Dermis blood vessel endothelial cell (primary cell): ENCODE results near the gene TRMT1. TPM values are rescaled to one million over a fixed set of nuclear protein-coding genes. Genes with fewer than 3 reads are reported as not detected.
A peak's percentile ranks its signal among the peaks of the same experiment; 100 is the strongest.

Experiments used
- DNase-seq: peaks from one replicate; pipeline ENCODE4 v3.0.0; 2010
- total RNA-seq: library from RNA; depleted of rRNA; stranded (reverse); fragments of >200 nt; gene quantifications from 2 replicates; pipeline ENCODE4 v1.2.3, GENCODE V29; 2014

TRMT1 gene
- total RNA-seq, 1 donor from 2014 or later: 47.0 TPM

DNA sequence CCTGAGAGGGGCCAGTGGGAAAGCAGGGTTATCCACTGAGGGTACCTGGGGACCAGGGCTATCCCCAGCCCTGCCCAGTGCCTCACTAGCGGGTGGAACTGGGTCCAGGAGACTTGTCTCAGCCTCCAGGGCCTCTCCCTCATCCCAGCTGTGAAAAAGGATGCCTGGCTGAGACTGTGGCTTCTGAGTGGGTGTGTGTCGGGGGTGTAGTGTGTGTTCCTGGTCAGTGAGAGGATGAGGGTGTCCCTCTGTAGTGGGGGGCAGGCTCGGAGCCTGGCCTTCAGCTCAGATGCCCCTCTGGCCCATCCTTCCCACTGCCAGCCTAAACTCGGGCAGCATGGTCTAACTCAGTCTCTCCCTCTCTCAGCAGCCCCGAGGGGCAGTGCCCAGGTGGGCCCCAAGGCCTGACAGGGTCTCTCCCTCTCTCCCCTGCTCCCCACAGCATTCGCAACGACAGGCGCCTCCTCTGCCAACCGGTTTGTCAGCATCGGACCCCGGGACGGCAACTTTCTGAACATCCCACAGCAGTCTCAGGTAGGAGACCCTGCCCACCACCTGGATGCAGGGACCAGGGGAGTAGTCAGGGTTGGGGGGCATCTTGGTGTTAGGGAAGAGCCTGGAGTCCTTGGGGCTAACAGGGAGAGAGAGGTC lies 26.6 kb downstream of the TRMT1 start:
- no peak for DNase-seq

- DNase-seq: peak; percentile 23
Measured at GRCh38 chr19:13089139-13089856, 27.2 kb downstream of the TRMT1 start.

GRCh38 chr19:13087795-13088537 lies 28.6 kb downstream of the TRMT1 start:
- no peak for DNase-seq

- DNase-seq: no peak
Measured at GRCh38 chr19:13087295-13087694, 29.2 kb downstream of the TRMT1 start.

DNA sequence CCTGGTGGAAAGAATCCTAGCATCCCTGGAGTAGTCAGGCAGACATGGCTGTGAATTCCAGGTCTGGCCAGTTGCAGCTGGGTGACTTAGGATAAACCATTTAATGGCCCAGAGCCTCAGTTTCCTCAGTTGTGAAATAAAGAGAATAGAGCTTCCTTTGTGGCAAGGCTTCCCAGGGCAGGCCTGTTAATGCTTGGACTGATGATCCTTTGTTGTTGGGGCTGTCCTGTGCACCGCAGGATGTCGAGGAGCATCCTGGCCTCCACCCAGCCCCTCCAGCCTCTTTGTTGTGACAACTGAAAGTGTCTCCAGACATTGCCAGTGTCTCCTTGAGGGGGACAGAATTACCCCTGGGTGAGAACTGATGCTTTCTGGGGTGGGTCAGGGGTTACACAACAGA lies 30.2 kb downstream of the TRMT1 start:
- DNase-seq: no peak

DNA sequence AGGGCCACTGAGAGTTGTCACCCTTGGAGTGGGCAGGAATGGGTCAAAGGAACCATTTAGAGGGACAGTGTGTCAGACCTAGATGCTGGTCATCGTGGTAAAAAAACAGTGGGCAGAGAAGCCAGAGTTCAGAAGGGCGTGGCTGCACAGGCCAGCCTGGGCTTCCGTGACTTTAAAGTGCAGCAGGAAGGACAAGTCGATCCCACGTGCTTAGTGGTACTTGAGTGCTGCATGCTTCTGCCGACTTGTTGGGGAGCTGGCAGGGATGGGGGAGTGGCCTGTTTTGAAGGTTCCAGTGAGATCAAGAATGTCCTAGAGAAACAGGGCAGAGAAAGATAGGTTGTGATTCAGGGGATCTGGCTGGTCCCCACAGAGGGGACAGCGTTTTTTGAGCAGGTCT lies 30.9 kb downstream of the TRMT1 start:
- DNase-seq: no peak

DNA sequence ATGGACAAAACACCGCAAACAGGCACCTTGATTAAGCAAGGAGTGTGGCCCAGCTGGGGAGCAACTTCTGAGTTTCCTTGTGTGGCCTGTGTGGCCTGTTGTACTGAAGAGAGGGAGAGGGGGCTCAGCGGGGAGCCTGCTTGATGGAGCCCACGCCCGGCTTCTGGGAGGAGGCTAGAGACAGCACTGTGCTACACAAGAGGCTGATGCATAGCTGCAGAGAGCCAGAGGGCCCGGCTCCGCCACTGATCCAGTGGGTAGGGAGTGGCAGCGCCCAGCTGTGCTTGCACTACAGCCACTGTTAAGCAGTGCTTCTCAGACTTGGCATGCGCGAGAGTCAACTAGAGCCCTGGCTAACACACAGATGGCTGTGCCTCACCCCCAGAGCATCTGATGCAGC lies 32.9 kb downstream of the TRMT1 start:
- DNase-seq: no peak

- DNase-seq: no peak
Measured at GRCh38 chr19:13083008-13083404, 33.5 kb downstream of the TRMT1 start.

- DNase-seq: peak; percentile 63
Measured at GRCh38 chr19:13082192-13083007, 34.1 kb downstream of the TRMT1 start.

DNA sequence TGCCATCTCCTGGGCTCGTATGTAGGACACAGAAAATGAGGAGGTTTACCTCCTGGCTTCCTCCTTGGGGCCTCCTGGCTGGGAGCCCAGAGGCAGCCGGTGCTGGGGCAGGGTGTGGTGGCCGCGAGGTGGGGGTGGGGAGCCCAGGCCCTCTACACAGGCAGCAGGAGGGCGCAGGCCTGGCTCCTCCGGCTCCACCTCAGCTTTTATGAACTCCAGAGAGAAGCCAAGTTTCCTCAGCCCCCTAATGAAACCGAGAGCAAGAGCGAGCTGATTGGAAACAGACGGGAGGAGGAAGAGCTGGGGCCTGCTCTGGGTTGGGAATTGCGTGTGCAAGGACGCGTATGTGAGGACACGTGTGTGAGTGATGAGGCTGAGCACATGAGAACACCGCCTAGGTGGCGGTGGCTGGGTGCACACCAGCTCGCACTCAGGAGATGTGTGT lies 37.0 kb downstream of the TRMT1 start:
- no peak for DNase-seq

DNA sequence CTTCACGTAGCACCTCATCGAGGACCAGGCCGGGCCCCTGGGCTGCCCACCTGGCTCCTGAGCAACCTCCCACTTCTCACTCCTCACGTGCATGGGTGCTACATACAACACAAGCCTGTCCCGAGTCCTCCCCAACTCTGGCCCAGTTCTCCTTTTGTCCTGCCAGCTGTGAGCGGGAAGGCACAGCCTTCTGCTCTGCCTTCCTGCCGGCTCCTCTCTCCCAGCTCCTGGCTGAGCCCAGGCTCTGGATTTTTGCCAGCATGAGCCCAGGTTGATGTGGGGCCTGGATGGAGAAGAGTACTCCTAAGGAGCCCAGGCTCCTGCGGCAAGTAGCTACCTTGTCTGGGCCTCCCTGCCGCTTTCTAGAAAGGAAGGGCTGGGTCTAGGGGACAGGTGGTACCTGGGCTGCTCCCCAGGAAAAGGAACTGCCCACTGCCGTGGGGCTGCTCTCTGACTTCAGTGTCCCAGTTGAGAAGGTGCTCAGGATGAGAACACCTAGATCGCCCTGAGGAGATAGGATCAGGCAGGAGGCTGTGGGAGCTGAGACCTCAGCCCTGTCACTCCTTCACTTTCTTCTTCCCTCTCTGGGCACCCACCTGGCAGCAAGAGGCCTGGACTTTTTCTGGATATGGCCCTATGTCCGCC lies 37.5 kb downstream of the TRMT1 start:
- DNase-seq: no peak

- no peak for DNase-seq
Measured at GRCh38 chr19:13078381-13078780, 38.2 kb downstream of the TRMT1 start.

- DNase-seq: no peak
Measured at GRCh38 chr19:13077240-13077639, 39.3 kb downstream of the TRMT1 start.

GRCh38 chr19:13076787-13077186 lies 39.8 kb downstream of the TRMT1 start:
- no peak for DNase-seq

- no peak for DNase-seq
Measured at GRCh38 chr19:13076320-13076719, 40.2 kb downstream of the TRMT1 start.

GRCh38 chr19:13074378-13074777 lies 42.2 kb downstream of the TRMT1 start:
- DNase-seq: no peak

DNA sequence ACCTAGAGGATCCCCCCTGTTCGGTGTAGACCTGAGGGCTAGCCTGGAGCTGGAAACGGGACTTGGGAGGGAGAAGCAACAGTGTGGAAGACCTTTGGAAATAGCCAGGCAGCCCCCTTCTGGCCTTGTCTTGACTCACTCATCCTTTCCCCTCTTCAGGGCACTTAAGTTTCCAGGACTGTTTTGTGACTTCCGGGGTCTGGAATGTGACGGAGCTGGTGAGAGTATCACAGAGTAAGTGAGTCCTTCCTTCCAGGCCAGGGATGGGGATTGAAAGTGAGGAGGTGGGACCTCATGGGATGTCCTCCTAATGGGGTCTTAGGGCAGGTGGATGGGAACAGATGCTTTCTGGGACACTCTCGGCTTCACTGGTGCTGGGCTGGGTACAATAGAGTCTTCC lies 43.3 kb downstream of the TRMT1 start:
- DNase-seq: no peak

GRCh38 chr19:13072188-13072908 lies 44.2 kb downstream of the TRMT1 start:
- DNase-seq: no peak

GRCh38 chr19:13071444-13072187 lies 44.9 kb downstream of the TRMT1 start:
- no peak for DNase-seq

DNA sequence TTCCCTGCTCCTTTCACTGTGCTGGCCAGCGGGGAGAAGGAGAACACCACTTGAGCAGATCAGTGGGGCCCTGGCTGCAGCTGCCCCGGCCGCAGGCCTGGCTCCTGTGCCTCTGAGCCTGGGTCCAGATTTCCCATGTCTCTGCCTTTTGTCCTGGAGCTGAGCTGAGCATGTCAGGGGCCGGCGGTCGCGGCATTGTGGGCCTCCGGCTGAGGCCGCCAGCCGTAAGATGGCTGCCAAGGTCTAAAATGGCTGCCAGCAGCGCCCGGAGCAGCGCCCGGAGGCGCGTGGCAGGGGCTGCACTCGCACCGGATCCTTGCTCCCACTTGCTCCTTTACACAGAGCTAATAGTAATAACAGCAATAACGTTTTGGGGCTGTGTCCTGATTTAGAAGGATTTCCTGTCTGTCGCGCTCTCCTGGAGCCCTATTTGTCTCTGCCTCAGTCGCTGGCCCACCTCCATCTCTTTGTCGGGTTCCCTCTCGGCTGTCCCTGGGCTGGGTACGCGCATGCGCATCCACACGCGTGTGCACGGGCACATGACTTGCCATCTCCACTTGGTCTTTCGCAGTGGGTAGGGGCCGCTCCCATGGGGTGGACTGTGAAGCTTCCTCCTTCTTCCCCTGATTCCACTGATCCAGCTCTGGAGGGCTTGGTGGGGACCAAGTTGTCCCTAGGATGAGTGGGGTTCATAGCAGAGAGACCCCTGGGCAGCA lies 46.0 kb downstream of the TRMT1 start:
- no peak for DNase-seq
